Neuronal stem cell (in vitro differentiated cells): ENCODE measurements around the gene FGF7.

Experiments used
- DNase-seq: peaks from one replicate; pipeline ENCODE4 v3.0.0-alpha.2; 2013; ENCODE audit warnings: low spot score
- H2AFZ ChIP-seq: one replicate; pipeline ENCODE4 v1.6.1; 2013; ENCODE audit warnings: mild to moderate bottlenecking, low read length, inconsistent platforms
- H2AK5ac ChIP-seq: 2 replicates; pipeline ENCODE4 v1.6.1; 2013; ENCODE audit warnings: low read depth, mild to moderate bottlenecking, inconsistent platforms, low read length, moderate library complexity, mixed read lengths
- H2BK120ac ChIP-seq: 2 replicates; pipeline ENCODE4 v1.6.1; 2013; ENCODE audit warnings: low read depth, mild to moderate bottlenecking, inconsistent platforms, low read length, moderate library complexity, mixed read lengths
- H2BK12ac ChIP-seq: one replicate; pipeline ENCODE4 v1.6.1; 2013; ENCODE audit warnings: low read length, inconsistent platforms
- H2BK15ac ChIP-seq: 2 replicates; pipeline ENCODE4 v1.6.1; 2013; ENCODE audit warnings: mild to moderate bottlenecking, low read length, inconsistent platforms, mixed read lengths
- H2BK5ac ChIP-seq: one replicate; pipeline ENCODE4 v1.6.1; 2013; ENCODE audit warnings: inconsistent platforms, mild to moderate bottlenecking, low read length, moderate library complexity
- H3K14ac ChIP-seq: one replicate; pipeline ENCODE4 v1.6.1; 2013; ENCODE audit warnings: low read length, inconsistent platforms
- H3K18ac ChIP-seq: 2 replicates; pipeline ENCODE4 v1.6.1; 2013; ENCODE audit warnings: low read length, inconsistent platforms
- H3K23ac ChIP-seq: 2 replicates; pipeline ENCODE4 v1.6.1; 2013; ENCODE audit warnings: low read depth, mild to moderate bottlenecking, mixed read lengths, low read length, inconsistent platforms; ENCODE audit not compliant: poor library complexity
- H3K27ac ChIP-seq: replicated peaks from 3 replicates; pipeline ENCODE4 v1.5.1; 2013; ENCODE audit warnings: low read length, inconsistent platforms
- H3K27me3 ChIP-seq, 3 experiments: 2 replicates each; pipeline ENCODE4 v1.6.1; 2013; ENCODE audit warnings: low read length in 3 of 3, mild to moderate bottlenecking in 2 of 3, inconsistent platforms in 1 of 3, low read depth in 1 of 3, mixed read lengths in 1 of 3, moderate library complexity in 1 of 3; ENCODE audit not compliant: control insufficient read depth in 3 of 3, insufficient read depth in 3 of 3
- H3K36me3 ChIP-seq, 2 donors: replicated peaks in 1 of 2; 2 replicates each; pipeline ENCODE4 v1.6.1; 2013; ENCODE audit warnings: low read length in 2 of 2; ENCODE audit not compliant: control insufficient read depth in 2 of 2, insufficient read depth in 2 of 2
- H3K4ac ChIP-seq: 2 replicates; pipeline ENCODE4 v1.6.1; 2013; ENCODE audit warnings: inconsistent platforms, mild to moderate bottlenecking, low read length, moderate library complexity
- H3K4me1 ChIP-seq, 2 donors: 1 replicate in 1 of 2; 2 replicates in 1 of 2; pipeline ENCODE4 v1.6.1; 2013; ENCODE audit warnings: low read length in 2 of 2, low read depth in 1 of 2; ENCODE audit not compliant: control insufficient read depth in 2 of 2, insufficient read depth in 1 of 2
- H3K4me2 ChIP-seq: one replicate; pipeline ENCODE4 v1.6.1; 2013; ENCODE audit warnings: mild to moderate bottlenecking, low read length, inconsistent platforms; ENCODE audit not compliant: insufficient read depth, poor library complexity, severe bottlenecking
- H3K4me3 ChIP-seq, 2 donors: 2 replicates each; pipeline ENCODE4 v1.5.1; 2013; ENCODE audit warnings: low read length in 2 of 2, mild to moderate bottlenecking in 2 of 2, inconsistent platforms in 1 of 2, moderate library complexity in 1 of 2
- H3K79me1 ChIP-seq: one replicate; pipeline ENCODE4 v1.6.1; 2013; ENCODE audit warnings: low read depth, mild to moderate bottlenecking, inconsistent platforms, low read length, moderate library complexity
- H3K9ac ChIP-seq: one replicate; pipeline ENCODE4 v1.6.1; 2013; ENCODE audit warnings: mild to moderate bottlenecking, low read depth, low read length, inconsistent platforms; ENCODE audit not compliant: poor library complexity
- H3K9me3 ChIP-seq, 2 donors: replicated peaks in 1 of 2; 2 replicates each; pipeline versions ENCODE3 to v1.6.1; 2013; ENCODE audit warnings: low read length in 2 of 2, mild to moderate bottlenecking in 2 of 2, inconsistent platforms in 1 of 2, low read depth in 1 of 2, mixed read lengths in 1 of 2, moderate library complexity in 1 of 2; ENCODE audit not compliant: control insufficient read depth in 2 of 2, insufficient read depth in 1 of 2
- H4K8ac ChIP-seq: one replicate; pipeline ENCODE4 v1.6.1; 2013; ENCODE audit warnings: low read depth, mild to moderate bottlenecking, inconsistent platforms, low read length, moderate library complexity
- H4K91ac ChIP-seq: one replicate; pipeline ENCODE4 v1.6.1; 2013; ENCODE audit warnings: low read length, low read depth, mild to moderate bottlenecking, inconsistent platforms; ENCODE audit not compliant: poor library complexity
- WGBS, 2 donors: extraction: QIAGEN DNeasy Blood & Tissue Kit; methylation state at CpG; one replicate each; pipeline ENCODE4 v1.1.7; 2013; ENCODE audit warnings: missing lambda C conversion rate in 2 of 2, mixed read lengths in 1 of 2; ENCODE audit not compliant: insufficient read length in 2 of 2, insufficient replicate concordance in 1 of 2; ENCODE audit errors: extremely low coverage in 2 of 2; 5-methylcytosine and 5-hydroxymethylcytosine counted together

The FGF7 gene

DNA sequence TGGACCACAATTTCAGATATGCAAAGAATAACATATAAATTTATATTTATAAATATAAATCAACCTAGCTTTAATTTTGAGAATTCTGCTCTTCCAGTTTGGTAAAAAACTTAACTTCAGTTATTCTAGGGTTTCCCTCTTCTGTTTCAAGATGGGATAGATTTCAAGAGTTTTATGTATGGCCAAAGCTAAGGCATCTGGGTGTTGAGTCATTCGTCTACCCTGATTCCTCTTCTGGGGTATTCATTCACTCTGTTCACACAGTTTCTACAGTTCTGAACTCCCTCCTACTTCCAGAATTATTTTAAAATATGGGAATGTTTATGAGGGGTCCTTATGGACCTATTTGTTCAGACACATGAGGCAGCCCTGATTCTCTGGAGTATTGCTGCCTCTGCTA is 4.2 kb upstream of the FGF7 start:
- no peak for DNase-seq
- no peak overlapping the region for H3K4ac ChIP-seq
- H2BK5ac ChIP-seq: no peak overlapping the region
- WGBS, 2 donors: no CpG with 5 or more reads among the region's 1 CpG
- no peak overlapping the region for H2BK15ac ChIP-seq
- H3K9me3 ChIP-seq: no peaks in the 10 kb centered on the region
- no peak overlapping the region for H3K23ac ChIP-seq
- H3K79me1 ChIP-seq: no peaks in the 10 kb centered on the region
- no peak overlapping the region for H3K9ac ChIP-seq
- H3K14ac ChIP-seq: no peak overlapping the region
- no peak overlapping the region for H3K18ac ChIP-seq
- H4K91ac ChIP-seq: no peak overlapping the region
- no peaks in the 10 kb centered on the region for H3K4me1 ChIP-seq
- no peak overlapping the region for H3K27ac ChIP-seq
- no peak overlapping the region for H3K4me2 ChIP-seq
- no peaks in the 10 kb centered on the region for H3K36me3 ChIP-seq
- H2BK120ac ChIP-seq: no peak overlapping the region
- no peaks in the 10 kb centered on the region for H3K27me3 ChIP-seq
- H3K4me3 ChIP-seq: no peak overlapping the region
- no peak overlapping the region for H2BK12ac ChIP-seq
- no peak overlapping the region for H2AFZ ChIP-seq
- H2AK5ac ChIP-seq: no peak overlapping the region
- H4K8ac ChIP-seq: no peak overlapping the region

DNA sequence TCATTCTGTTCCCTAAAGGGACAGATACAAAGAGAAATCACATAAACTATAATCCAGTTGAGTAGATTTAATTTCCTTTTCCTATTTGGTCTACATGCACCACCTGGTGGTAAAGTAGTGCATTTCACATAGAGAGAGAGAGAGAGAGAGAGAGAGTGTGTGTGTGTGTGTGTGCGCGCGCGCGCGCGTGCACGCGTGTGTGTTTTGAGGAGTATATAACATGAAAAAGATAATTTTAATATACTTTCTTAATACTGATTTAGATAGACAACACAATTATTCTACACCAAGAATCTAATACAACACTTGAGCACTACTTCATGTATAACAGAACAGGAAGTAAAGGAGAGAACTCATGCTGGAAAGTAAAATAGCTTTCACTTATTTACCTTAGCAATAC is 1.1 kb upstream of the FGF7 start:
- H2BK15ac ChIP-seq: no peak overlapping the region
- no peak overlapping the region for H2BK12ac ChIP-seq
- H3K9me3 ChIP-seq: no peaks in the 10 kb centered on the region
- H3K18ac ChIP-seq: no peak overlapping the region
- no peak overlapping the region for H3K9ac ChIP-seq
- H3K4me2 ChIP-seq: no peak overlapping the region
- no peak overlapping the region for H3K23ac ChIP-seq
- no peak overlapping the region for H3K27ac ChIP-seq
- H3K36me3 ChIP-seq: no peaks in the 10 kb centered on the region
- H3K4me3 ChIP-seq: no peak overlapping the region
- no peak overlapping the region for H4K8ac ChIP-seq
- H3K14ac ChIP-seq: no peak overlapping the region
- H3K4me1 ChIP-seq: peaks cover 0 to 1% of the 10 kb centered on the region in 2 donors
- no peaks in the 10 kb centered on the region for H3K79me1 ChIP-seq
- no peak overlapping the region for H2BK120ac ChIP-seq
- no peaks in the 10 kb centered on the region for H3K27me3 ChIP-seq
- H2AFZ ChIP-seq: peak overlapping the region; percentile 28
- peak; percentile 40 for DNase-seq
- H3K4ac ChIP-seq: no peak overlapping the region
- H4K91ac ChIP-seq: no peak overlapping the region
- H2AK5ac ChIP-seq: no peak overlapping the region
- no peak overlapping the region for H2BK5ac ChIP-seq
- no CpG with 5 or more reads among the region's 9 CpGs for WGBS, 2 donors

- Histone ChIP-seq H2BK5ac (no peak overlapping the region), H2AFZ (no peak overlapping the region), H2BK12ac (no peak overlapping the region), H3K27me3 (no peaks in the 10 kb centered on the region), H3K4me3 (no peak overlapping the region), H3K4me2 (no peak overlapping the region), H3K36me3 (no peaks in the 10 kb centered on the region), H3K79me1 (no peaks in the 10 kb centered on the region), H4K91ac (no peak overlapping the region), H2BK120ac (no peak overlapping the region), H3K9ac (no peak overlapping the region), H3K27ac (no peak overlapping the region), H3K4ac (no peak overlapping the region), H4K8ac (no peak overlapping the region), H3K9me3 (no peaks in the 10 kb centered on the region), H2BK15ac (no peak overlapping the region), H3K23ac (no peak overlapping the region), H3K4me1 (peaks cover 0 to 1% of the 10 kb centered on the region in 2 donors), H2AK5ac (no peak overlapping the region), H3K14ac (no peak overlapping the region), H3K18ac (no peak overlapping the region)
- WGBS, 2 donors: no CpG with 5 or more reads among the region's 6 CpGs
- DNase-seq: no peak
Observed at GRCh38 chr15:49423901-49424550, 984 bp downstream of the FGF7 start.

GRCh38 chr15:49424954-49425353 is 1.9 kb downstream of the FGF7 start:
- H4K8ac ChIP-seq: no peak overlapping the region
- H3K36me3 ChIP-seq: no peaks in the 10 kb centered on the region
- no peak overlapping the region for H2BK120ac ChIP-seq
- no peak overlapping the region for H3K9ac ChIP-seq
- no CpG with 5 or more reads among the region's 1 CpG for WGBS, 2 donors
- no peak overlapping the region for H2BK5ac ChIP-seq
- no peak overlapping the region for H3K27ac ChIP-seq
- no peak overlapping the region for H3K18ac ChIP-seq
- no peak overlapping the region for H3K14ac ChIP-seq
- no peaks in the 10 kb centered on the region for H3K79me1 ChIP-seq
- no peak for DNase-seq
- H3K4me3 ChIP-seq: no peak overlapping the region
- no peak overlapping the region for H3K23ac ChIP-seq
- no peak overlapping the region for H2BK15ac ChIP-seq
- no peaks in the 10 kb centered on the region for H3K27me3 ChIP-seq
- no peak overlapping the region for H2AFZ ChIP-seq
- H4K91ac ChIP-seq: no peak overlapping the region
- H2BK12ac ChIP-seq: no peak overlapping the region
- peaks cover 0 to 1% of the 10 kb centered on the region in 2 donors for H3K4me1 ChIP-seq
- H2AK5ac ChIP-seq: no peak overlapping the region
- H3K4ac ChIP-seq: no peak overlapping the region
- H3K4me2 ChIP-seq: no peak overlapping the region
- H3K9me3 ChIP-seq: no peaks in the 10 kb centered on the region
